GM21447 (cell line): ENCODE results near the gene CTBP2.

ENCODE experiments used
- ATAC-seq: cut with Tn5 transposase; IDR thresholded peaks from one replicate; pipeline ENCODE4 v1.9.1; 2021; ENCODE audit not compliant: unreplicated experiment

CTBP2 gene

DNA sequence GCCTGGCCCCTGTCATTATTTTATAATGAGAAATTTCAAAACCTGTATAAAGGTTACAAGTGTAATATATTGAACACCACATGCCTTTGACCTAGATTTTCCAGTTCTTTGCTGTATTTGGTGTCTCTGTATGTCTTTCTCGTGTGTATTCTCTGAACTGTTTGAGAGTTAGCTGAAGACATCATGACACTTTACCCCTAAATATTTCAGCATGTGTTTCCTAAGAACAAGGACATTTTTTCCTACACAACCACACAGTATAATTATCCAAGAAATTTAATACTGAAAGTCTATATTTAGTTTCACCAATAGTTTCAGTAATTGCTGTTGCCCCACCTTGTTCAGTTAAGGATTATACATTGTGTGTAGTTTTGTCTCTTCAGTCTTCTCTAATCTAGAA is 203.6 kb downstream of the CTBP2 start:
- ATAC-seq: no peak

DNA sequence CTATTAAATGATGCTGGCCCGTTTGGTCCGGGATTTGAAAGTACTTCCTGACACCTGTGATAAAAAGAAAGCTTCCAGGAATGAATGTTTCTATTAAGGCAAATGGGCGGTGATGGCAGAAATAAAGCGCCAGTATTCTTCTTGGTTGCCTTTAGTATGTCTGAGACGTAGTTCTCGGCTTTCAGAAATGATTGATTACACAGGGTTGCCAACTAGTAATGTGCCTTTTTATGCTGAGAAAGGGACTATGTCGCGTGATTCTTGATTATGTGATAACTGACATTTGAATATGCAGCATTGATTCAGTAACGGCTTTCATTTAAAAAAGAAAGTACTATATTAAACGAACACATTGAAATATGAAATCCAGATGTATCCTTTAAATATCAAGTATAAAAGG is 204.5 kb downstream of the CTBP2 start:
- no peak for ATAC-seq

GRCh38 chr10:124955243-124955642 is 205.1 kb downstream of the CTBP2 start:
- no peak for ATAC-seq

DNA sequence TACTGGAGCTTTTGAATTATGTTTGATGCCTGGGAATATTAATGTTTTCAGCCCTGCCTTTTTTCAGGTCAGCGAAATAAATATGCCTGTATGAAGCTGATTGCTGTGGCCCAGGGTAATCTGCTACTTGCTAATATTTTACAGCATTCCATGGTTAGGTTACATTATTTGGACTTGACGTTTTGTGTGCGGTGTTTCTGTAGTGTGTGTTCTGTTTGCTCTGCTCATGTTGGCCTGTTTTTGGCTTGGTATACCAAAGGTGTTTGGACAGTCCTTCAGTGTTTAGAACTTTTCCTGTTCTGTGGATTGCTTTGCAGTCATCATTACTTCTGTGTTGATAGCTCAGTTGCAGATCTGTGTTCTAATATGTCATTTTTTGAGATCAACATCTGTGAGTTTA is 206.9 kb downstream of the CTBP2 start:
- no peak for ATAC-seq

- ATAC-seq: no peak
Observed at GRCh38 chr10:124952123-124952522, 208.2 kb downstream of the CTBP2 start.

DNA sequence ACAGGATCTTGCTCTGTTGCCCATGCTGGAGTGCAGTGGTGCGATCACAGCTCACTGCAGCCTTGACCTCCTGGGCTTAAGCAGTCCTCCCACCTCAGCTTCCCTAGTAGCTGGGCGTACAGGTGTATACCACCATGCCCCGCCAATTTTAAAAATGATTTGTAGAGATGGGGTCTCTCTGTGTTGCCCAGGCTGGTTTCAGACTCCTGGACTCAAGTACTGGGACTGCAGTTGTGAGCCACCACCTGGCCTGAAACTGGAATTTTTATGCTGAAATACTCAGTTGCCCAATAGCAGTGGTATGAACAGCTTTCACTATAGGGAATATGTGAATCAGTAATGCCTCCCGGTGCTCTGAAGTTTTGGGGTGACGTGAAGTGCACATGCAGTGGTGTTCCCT is 210.8 kb downstream of the CTBP2 start:
- ATAC-seq: no peak

DNA sequence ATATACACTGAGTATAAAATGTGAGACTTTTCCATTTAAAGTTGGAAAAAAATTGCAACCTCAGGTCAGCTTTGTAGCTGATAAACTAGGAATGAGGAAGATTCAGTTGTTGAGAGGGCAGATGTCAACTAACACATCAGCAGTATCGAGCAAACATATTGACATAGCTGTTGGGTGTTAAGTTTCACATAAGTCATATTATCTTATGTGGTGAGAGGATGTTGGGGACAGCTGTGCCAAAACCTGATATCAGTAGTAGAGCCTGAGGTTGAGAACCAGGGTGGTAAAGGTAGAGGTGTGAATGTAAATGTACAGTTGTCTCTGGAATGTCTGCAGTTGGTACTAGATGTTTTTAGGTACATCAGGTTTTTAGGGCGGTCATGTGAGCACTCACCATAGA is 213.4 kb downstream of the CTBP2 start:
- ATAC-seq: no peak

- no peak for ATAC-seq
Observed at GRCh38 chr10:124944982-124945381, 215.4 kb downstream of the CTBP2 start.

GRCh38 chr10:124943301-124944092 is 216.9 kb downstream of the CTBP2 start:
- ATAC-seq: no peak

DNA sequence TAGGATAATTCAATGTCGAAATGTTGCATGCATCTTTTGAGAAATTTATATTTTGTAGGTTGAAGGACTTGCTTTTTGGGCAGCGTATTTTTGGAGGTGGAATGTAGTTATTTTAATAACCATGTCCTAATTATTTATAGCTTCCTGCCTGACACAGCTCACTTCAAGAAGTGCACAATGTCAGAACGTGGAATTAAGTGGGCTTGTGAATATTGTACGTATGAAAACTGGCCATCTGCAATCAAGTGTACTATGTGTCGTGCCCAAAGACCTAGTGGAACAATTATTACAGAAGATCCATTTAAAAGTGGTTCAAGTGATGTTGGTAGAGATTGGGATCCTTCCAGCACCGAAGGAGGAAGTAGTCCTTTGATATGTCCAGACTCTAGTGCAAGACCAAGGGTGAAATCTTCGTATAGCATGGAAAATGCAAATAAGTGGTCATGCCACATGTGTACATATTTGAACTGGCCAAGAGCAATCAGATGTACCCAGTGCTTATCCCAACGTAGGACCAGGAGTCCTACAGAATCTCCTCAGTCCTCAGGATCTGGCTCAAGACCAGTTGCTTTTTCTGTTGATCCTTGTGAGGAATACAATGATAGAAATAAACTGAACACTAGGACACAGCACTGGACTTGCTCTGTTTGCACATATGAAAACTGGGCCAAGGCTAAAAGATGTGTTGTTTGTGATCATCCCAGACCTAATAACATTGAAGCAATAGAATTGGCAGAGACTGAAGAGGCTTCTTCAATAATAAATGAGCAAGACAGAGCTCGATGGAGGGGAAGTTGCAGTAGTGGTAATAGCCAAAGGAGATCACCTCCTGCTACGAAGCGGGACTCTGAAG is 217.8 kb downstream of the CTBP2 start:
- no peak for ATAC-seq

DNA sequence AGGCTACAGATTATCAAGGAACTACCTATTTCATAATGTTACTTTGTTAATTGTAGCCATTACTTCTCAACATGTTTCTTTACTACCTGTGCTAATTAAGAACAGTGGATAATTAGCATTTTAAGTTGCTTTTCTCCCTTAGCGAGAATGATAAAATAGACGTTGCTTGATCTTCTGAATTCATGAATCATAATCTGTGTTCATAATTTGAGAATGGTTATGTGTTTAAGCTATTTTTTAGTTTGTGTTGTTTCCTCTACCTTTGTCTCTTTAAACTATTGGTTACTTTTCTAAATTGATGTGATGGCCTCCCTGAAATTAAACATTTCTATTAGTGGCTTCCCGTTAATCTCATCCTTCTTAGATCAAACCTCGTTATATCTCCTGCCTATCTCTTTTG is 218.5 kb downstream of the CTBP2 start, which contains the start of gene ZRANB1:
TSS of gene ZRANB1 (plus strand) at position 301 of the 400 bp plus-strand sequence. CDS start 371 bp downstream, outside the sequence.
- ATAC-seq: no peak

DNA sequence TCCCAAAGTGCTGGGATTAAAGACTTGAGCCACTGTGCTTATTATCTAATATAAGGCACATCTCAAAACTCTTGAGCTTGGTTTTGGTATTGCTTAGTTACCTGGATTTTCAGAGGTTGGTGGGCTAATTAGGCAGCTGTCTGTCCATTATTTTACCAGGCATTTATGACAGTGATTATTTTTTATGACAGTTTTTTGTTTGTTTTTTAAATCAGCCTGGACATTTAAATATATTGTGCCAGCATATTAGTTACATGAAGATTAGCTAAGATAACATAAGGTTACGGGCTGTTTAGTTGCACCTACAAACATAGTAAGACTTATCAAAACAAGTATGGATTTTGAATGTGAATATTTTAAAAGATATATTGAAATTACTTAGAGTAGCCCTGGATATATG is 221.1 kb downstream of the CTBP2 start:
- no peak for ATAC-seq

GRCh38 chr10:124936813-124937212 is 223.6 kb downstream of the CTBP2 start:
- ATAC-seq: no peak

DNA sequence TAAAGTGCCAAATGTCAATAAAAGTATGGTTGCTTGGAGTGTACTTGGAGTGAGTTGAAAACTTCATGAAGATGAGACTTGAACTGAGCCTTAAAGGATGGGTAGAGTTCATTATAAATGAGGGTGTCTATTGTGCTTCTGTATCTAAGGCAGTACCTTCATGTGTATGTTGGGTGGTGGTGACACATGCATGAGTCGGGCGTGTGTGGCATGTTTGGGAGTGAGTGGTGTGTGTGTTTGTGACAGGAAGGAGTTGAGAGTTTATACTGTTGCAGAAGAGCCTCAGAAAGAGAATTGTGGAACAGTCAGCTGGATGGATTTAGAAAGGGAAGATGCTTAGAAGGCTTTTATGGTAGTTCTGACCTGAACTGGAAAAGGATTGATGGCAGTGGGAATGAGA is 224.4 kb downstream of the CTBP2 start:
- no peak for ATAC-seq
